Dedifferentiated amniotic fluid mesenchymal stem cell (primary cell): ENCODE results near the gene CACYBP.

Source experiments
- DNase-seq: peaks from one replicate; pipeline ENCODE4 v3.0.0-alpha.2; 2016; ENCODE audit errors: extremely low spot score

The CACYBP gene

DNA sequence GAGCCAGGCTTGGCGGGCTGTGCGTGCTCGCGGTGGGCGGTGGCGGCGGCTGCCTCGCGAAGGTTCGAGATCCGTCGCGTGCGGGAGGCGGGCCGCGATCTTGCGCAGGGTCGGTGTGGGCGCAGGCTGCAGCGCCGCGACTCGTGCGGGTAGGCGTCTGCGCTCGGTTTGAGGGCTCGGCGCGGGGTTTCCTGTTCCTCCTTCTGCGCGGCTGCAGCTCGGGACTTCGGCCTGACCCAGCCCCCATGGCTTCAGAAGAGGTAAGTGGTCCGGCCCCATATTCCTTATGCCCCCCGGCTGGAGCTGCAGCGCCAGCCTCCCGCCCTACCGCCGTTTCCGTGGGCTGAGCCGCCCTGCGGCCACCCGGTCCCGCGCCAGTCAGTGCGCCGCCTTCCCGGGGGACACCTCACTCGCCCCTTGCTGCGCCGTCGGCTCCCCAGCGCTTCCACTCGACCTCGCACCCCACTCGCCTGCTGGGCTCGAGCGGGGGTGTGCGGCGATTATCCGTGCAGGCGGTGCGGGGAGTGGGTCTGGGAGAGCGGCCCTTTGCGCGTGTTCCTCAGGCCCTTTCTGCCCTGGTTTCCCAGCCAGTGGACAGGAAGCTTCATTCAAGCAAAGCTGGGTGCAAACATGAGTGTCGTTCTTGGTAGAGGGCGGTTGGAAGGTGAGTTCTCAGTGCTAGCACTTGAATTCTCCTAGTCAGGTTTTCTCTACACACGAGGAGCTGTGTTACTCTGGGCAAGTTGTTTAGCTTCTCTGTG lies at the start of gene CACYBP:
Gene CACYBP, plus strand, starts transcription at position 12 of the 761 bp plus-strand sequence. Its CDS starts 234 bp downstream, at position 246.
- DNase-seq = no peak

GRCh38 chr1:174953285-174954072 lies 46.3 kb upstream of the CACYBP start:
- no peak for DNase-seq

GRCh38 chr1:174954073-174954460 lies 45.7 kb upstream of the CACYBP start:
- DNase-seq = no peak

DNA sequence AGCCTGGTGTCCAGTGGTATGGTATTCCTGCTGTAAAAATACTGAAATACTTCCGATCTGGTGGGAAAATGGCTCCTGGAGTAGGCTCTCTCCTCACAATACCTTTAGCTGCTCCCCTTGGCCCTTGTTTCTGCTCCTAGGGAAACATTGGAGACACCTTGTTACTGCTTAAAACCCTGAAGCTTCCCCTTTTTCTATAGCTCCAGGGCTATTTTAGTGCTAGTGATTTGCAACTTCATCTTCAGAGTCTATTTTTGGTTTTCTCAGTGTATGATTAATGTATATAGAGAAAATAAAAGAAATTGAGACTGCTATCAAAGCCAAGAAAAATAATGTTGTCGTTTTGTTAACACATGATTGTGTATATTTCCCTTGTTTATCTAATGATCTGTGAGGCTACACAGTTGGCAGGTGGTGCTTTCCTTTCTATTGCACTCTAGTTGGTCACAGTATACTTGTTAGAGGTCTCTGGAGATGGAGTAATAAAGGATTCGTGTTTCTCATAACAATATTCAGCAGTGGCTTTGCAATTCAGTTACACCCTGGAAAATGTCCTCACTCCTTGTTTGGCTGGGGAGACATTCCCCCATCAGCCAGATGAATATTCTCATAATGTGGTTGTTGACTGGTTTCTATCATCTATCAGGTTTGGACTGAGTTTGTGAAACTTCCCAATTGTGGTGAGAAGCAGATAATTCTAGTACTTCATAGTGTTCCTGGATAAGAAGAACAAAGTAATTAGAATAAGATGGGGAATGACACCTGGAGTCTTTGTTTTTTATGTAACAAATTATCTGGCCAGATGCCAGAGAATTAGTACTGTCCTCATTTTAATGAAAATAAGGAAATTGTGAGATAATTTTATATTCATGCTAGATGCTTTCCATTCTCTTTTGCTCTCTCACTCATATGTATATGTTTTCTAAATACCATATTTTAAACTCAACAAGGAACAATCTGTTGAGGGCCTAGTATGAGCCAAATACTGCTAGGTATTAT lies 44.8 kb upstream of the CACYBP start:
- no peak for DNase-seq

- no peak for DNase-seq
Observed at GRCh38 chr1:174956086-174956485, 43.7 kb upstream of the CACYBP start.

GRCh38 chr1:174956976-174957375 lies 42.8 kb upstream of the CACYBP start:
- no peak for DNase-seq

- no peak for DNase-seq
Observed at GRCh38 chr1:174957829-174958228, 41.9 kb upstream of the CACYBP start.

GRCh38 chr1:174958396-174958795 lies 41.4 kb upstream of the CACYBP start:
- DNase-seq = no peak

GRCh38 chr1:174960362-174960761 lies 39.4 kb upstream of the CACYBP start:
- DNase-seq = no peak

GRCh38 chr1:174963529-174964125 lies 36.1 kb upstream of the CACYBP start:
- no peak for DNase-seq

DNA sequence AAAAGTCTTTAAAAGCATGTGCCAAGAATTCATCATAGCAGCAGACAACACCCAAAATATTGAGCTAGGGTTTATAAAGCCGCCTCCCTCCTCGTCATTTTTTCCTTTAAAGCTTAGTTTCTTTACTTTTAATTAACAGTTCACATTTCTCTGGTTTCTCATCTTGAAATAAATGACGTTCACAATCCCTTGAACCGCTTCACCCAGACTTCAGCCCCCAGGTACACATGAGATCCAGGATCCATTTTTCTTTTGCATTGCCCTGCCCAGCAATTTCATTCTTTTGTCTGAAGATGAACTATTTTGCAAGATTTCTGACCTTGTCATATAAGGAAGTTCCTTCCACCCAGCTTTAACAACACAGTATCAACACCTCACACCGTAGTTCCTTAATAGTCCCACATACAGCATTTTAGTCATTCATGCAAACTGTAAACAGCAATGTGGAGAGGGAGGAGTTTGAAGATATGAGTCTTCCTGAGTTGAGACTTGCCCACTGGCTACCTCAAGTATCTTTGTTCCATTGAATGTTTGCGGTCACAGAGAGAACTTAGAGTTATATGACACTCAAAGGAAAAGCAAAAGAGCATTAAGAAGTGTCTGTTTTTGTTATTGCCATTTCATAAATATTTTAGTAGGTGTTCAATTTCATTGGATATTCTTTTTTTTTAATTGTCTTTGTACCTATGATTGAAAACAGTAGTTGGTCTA lies 35.3 kb upstream of the CACYBP start:
- DNase-seq = no peak

DNA sequence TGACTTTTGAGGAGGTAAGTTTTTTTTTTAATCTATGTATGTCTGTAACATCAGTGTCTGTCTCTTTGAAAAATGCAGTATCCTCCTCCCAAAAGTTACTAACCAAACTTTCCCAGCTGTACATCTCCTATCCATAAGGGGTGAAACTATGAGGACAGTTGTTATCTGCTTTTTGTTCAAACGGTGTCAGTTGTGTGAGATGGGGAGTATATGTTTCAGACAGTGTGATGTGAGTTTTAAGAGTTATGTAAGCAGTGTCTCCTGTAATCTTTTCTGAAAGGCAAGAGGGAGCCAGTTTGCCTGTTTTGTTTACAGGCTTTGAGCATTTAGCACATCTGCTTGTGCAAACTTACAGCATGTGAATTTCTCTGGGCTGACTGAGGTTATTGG lies 34.8 kb upstream of the CACYBP start:
- DNase-seq = no peak

DNA sequence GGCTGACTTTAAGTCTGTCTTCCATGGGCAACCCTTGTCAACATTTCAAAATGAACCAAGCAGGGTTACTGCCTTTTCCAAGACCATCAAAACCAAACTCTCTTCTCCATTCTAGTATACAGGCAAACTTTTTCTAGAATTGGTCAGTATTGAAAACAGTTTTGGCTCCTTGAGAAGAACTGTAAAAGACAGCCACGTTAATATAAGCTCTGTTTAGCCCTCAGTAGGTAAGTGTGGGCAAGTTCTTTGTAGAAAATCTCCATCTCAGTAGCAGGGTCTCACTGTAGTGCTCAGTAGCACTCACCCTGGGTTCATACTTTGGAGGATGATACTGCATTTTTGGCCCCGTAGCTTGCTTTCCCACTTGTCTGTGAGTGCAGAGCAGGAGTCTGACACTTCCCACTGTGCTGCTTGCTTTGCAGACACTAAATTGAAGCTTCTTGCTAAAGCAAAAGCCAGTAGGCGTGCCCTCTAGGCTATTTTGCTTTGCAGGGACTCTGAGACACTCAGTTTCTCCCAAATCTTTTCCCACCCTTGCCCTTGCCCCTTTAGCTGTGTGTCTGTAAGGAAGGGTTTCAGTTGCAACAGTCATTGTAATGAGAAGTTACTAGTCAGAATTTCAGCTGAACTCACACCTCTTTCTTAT lies 34.3 kb upstream of the CACYBP start:
- DNase-seq = no peak

DNA sequence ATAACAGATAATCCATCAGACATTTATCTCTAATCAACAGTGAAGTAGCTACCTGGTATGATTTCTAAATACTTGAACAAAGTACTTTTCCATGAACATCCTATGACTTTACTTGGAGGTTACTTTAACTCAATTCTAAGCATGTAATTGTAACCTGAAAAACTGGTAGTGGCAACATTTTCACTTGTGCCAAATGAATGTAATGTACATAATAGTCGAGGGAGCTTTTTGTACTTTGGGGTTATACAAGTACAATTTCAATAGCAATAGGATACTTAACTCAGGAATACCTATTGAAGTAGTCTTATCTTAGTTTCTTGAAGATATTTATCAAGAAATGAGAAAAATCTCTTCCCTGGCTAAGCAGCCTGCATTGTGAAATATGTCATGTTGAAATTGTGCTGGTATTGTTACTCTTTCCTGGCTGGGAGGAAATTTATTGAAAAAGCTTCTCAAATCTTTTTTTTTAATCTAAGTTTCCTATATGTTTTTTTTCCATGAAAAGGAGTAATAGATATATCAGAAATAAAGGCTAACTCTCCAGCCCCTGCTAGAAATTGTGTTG lies 33.7 kb upstream of the CACYBP start:
- DNase-seq = no peak

DNA sequence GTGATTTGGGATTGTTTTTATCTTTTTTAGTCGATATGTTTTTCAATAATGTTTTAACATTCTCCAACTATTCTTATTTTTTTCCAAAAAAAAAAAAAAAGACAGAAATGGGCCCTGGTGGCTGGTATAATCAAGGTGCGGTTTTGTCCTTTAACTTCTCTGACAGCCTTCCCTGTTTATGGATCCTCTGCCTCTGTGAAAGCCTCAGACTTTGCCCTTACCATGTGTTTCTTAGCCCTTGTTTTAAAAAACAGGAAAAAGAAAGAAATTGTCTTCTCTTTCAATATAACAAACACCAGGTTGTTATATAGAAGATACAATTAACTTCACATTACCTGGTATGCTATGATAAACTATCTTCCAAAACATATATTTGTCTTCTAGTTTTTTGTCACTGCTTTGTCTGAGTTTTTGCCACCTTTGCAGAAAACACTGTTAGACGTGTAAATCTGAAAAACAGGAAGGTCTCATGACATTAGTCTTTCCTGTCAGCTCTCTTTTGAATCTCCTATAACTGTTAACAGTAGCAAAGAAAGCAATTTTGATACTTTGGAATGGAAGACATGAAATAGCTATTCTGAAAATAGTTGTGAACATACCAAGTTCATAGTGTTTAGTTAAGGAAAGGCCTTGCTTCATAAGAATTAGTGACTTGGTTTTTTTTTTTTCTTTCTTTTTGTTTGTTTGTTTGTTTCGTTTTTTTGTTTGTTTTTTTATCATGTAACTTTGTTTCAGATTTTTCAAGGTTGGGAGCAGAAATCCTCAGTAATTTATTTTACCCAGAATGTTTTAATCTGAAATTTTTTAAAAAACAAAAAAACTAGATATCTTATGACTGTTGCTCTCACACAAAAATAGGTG lies 31.7 kb upstream of the CACYBP start:
- DNase-seq = no peak

- no peak for DNase-seq
Observed at GRCh38 chr1:174968750-174969244, 30.9 kb upstream of the CACYBP start.

GRCh38 chr1:174969977-174970376 lies 29.8 kb upstream of the CACYBP start:
- no peak for DNase-seq

DNA sequence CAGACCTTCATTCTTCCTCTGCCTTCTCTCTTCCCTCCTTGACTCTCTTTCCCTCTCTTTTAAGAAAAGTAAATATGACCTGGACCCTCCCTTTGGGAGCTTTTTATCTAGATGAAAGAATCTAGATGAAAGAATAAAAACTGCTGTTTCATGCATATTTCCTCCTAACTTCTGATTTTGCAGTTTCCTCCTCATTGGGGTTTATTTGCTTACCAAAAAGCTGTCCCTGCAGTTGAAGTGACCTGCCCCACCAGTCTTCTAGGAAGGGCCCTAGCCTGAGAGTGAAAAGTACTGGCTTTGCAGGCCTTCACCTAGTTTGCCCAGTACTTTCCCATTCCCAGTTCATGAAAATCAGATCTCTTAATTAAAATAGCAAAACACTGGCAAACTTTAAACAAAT lies 28.3 kb upstream of the CACYBP start:
- DNase-seq = no peak

- no peak for DNase-seq
Observed at GRCh38 chr1:174971902-174972301, 27.8 kb upstream of the CACYBP start.
